ENCODE results near the gene IL20RB. TPM values are rescaled to one million over a fixed set of nuclear protein-coding genes. Genes with fewer than 3 reads are reported as not detected.

Gene IL20RB
- total RNA-seq, 1 experiment from 2014 or later: 7.2 TPM

DNA sequence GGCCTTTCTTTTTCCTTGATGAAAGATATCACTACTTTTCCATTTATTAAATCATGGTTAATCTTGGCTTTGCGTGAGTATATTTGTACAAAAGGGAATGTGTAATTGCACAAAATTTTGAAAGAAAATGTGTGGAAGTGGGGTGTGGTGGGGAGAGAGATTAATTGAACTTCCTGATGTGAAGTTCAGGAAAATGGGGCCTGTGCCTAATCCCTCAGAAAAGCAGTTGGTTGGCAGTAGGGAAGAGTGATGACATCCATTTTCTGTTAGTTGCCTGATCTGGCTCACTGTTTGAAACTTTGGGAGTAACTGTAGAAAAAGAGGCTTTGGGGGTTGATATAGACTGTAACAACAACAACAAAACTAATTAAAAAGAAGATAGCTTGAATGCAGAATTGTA, 10.8 kb upstream of the IL20RB start:
- ChIA-PET CTCF (interaction anchor here (1.3 kb wide), 1 partner anchor 67 kb away, joined by 4 read pairs; no protein-coding TSS in a partner anchor), POLR2A (ENCODE audit: unreplicated experiment) (no interaction called here)
- Histone ChIP-seq H4K20me1 (ENCODE audit: insufficient read depth) (peaks cover 7% of the 10 kb centered on the region), H3K4me1 (replicated peaks; ENCODE audit: insufficient read depth) (peaks cover 4% of the 10 kb centered on the region), H3K9me3 (ENCODE audit: insufficient read depth, low read depth) (no peaks in the 10 kb centered on the region), H3K4me3 (no peak overlapping the region), H2AFZ (no peak overlapping the region), H3K36me3 (ENCODE audit: low read depth) (0 out of 2 replicates have a peak, but pooled peaks cover 4% of the 10 kb centered on the region), H3K27ac (no peak overlapping the region), H3F3A (ENCODE audit: insufficient read depth, low read depth) (peaks cover 5% of the 10 kb centered on the region), H3K9me2 (ENCODE audit: insufficient read depth) (no peaks in the 10 kb centered on the region), H3K4me2 (no peak overlapping the region), H3K79me2 (ENCODE audit: low read depth) (peaks cover 13% of the 10 kb centered on the region), H3K27me3 (ENCODE audit: insufficient read depth, low read depth) (no peaks in the 10 kb centered on the region)
- BruUV-seq (replicated peaks): no TSS peak
- intact Hi-C loops (cut with micrococcal nuclease; ENCODE audit: unreplicated experiment): no loop called here
- DNase-seq: no peak
- TF ChIP-seq EZH2 (IDR thresholded peaks at IDR 0.05; ENCODE audit: low read depth): no peak
- TF ChIP-seq, protein P1, sequence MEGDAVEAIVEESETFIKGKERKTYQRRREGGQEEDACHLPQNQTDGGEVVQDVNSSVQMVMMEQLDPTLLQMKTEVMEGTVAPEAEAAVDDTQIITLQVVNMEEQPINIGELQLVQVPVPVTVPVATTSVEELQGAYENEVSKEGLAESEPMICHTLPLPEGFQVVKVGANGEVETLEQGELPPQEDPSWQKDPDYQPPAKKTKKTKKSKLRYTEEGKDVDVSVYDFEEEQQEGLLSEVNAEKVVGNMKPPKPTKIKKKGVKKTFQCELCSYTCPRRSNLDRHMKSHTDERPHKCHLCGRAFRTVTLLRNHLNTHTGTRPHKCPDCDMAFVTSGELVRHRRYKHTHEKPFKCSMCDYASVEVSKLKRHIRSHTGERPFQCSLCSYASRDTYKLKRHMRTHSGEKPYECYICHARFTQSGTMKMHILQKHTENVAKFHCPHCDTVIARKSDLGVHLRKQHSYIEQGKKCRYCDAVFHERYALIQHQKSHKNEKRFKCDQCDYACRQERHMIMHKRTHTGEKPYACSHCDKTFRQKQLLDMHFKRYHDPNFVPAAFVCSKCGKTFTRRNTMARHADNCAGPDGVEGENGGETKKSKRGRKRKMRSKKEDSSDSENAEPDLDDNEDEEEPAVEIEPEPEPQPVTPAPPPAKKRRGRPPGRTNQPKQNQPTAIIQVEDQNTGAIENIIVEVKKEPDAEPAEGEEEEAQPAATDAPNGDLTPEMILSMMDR (conservative IDR thresholded peaks at IDR 0.05): no peak

DNA sequence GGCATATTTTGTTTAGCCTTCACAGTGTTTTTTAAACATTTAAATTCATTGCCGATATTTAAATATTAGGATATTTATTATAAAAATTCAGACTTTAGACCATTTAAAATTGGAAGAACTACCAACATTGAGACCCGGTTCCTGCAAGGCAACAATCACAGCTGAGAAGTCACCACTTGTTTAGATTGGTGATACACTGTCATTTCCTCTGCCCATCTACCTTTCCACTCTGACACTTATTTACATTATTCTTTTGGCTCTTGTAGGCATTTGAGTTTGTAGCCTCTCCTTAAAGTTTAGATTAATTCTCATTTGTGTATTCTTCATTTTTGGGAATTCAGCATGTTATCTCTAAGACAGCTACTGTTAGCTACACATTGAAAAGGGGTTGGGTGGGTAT, 10.3 kb upstream of the IL20RB start:
- H3K27me3 ChIP-seq (ENCODE audit: insufficient read depth, low read depth): no peaks in the 10 kb centered on the region
- no TSS peak for BruUV-seq (replicated peaks)
- no peak overlapping the region for H3K4me2 ChIP-seq
- no peaks in the 10 kb centered on the region for H3K9me2 ChIP-seq (ENCODE audit: insufficient read depth)
- H3K36me3 ChIP-seq (ENCODE audit: low read depth): 0 out of 2 replicates have a peak, but pooled peaks cover 4% of the 10 kb centered on the region
- no peaks in the 10 kb centered on the region for H3K9me3 ChIP-seq (ENCODE audit: insufficient read depth, low read depth)
- H4K20me1 ChIP-seq (ENCODE audit: insufficient read depth): peaks cover 7% of the 10 kb centered on the region
- H3K4me1 ChIP-seq (replicated peaks; ENCODE audit: insufficient read depth): peaks cover 9% of the 10 kb centered on the region
- intact Hi-C loops (cut with micrococcal nuclease; ENCODE audit: unreplicated experiment): no loop called here
- H3K79me2 ChIP-seq (ENCODE audit: low read depth): peaks cover 12% of the 10 kb centered on the region
- CTCF ChIA-PET: interaction anchor here (0.6 to 1.3 kb wide), 3 partner anchors 9 to 66 kb away, joined by 4 to 7 read pairs (median 5); no protein-coding TSS in a partner anchor
- no peak overlapping the region for H2AFZ ChIP-seq
- TF ChIP-seq EZH2 (IDR thresholded peaks at IDR 0.05; ENCODE audit: low read depth): no peak
- TF ChIP-seq, protein P1 (conservative IDR thresholded peaks at IDR 0.05): no peak
- DNase-seq: no peak
- H3K27ac ChIP-seq: 0 out of 2 replicates have a peak overlapping the region, but pooled peaks have one; percentile 25
- H3K4me3 ChIP-seq: no peak overlapping the region
- POLR2A ChIA-PET (ENCODE audit: unreplicated experiment): interaction anchor here (0.6 kb wide), 2 partner anchors 9 to 84 kb away, joined by 3 read pairs; no protein-coding TSS in a partner anchor
- peaks cover 6% of the 10 kb centered on the region for H3F3A ChIP-seq (ENCODE audit: insufficient read depth, low read depth)

DNA sequence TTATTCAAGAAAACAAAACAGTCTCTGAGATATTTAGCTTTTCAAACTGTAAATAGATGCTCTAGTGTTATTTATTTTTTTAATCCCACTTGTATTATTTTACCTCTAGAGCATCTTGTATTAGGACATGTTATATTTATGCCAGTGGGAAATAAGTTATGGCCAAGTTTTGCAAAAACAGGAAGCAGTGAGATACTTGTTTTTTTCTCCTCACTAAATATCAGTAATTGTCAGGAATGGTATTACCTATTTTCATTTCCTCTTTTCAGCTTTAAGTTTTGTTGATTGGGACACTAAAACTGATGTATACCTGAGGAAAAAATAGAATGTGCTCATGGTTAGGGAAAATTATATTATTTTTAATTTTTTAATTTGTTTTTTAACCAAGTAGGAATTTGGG, 8.6 kb upstream of the IL20RB start:
- DNase-seq: no peak
- Histone ChIP-seq H3F3A (ENCODE audit: insufficient read depth, low read depth) (peaks cover 6% of the 10 kb centered on the region), H3K4me1 (replicated peaks; ENCODE audit: insufficient read depth) (peaks cover 24% of the 10 kb centered on the region), H3K4me2 (no peak overlapping the region), H3K27ac (no peak overlapping the region), H2AFZ (no peak overlapping the region), H3K9me2 (ENCODE audit: insufficient read depth) (no peaks in the 10 kb centered on the region), H3K9me3 (ENCODE audit: insufficient read depth, low read depth) (no peaks in the 10 kb centered on the region), H3K36me3 (ENCODE audit: low read depth) (0 out of 2 replicates have a peak, but pooled peaks cover 4% of the 10 kb centered on the region), H4K20me1 (ENCODE audit: insufficient read depth) (peaks cover 7% of the 10 kb centered on the region), H3K79me2 (ENCODE audit: low read depth) (peaks cover 4% of the 10 kb centered on the region; the same call in 1 of the 2 replicates), H3K4me3 (no peak overlapping the region), H3K27me3 (ENCODE audit: insufficient read depth, low read depth) (no peaks in the 10 kb centered on the region)
- intact Hi-C loops (cut with micrococcal nuclease; ENCODE audit: unreplicated experiment): loop anchor here (1.0 kb wide), 1 partner anchor 65 kb away; no protein-coding TSS in a partner anchor
- no TSS peak for BruUV-seq (replicated peaks)
- ChIA-PET CTCF (no interaction called here), POLR2A (ENCODE audit: unreplicated experiment) (no interaction called here)
- no peak for TF ChIP-seq EZH2 (IDR thresholded peaks at IDR 0.05; ENCODE audit: low read depth)
- TF ChIP-seq, protein P1 (conservative IDR thresholded peaks at IDR 0.05): no peak
